HCT116 (cell line): ENCODE data around the gene OSER1. TPM values are rescaled to one million over a fixed set of nuclear protein-coding genes. Genes with fewer than 3 reads are reported as not detected.

ENCODE experiments used
- ATAC-seq: fragments of 200-7000 bp; cut with Tn5 transposase; 2 replicates; pipeline ENCODE4 v1.9.1; 2020; ENCODE audit warnings: mild to moderate bottlenecking, moderate library complexity
- BruUV-seq: library from RNA; stranded (reverse); fragments of 400-500 nt; replicated peaks from 2 replicates; lab custom pipeline; 2021; lab: Mats Ljungman, UMichigan
- CTCF ChIA-PET: fragments of 300-600 bp; sonication (Branson Sonifier 250); formaldehyde crosslinking; loops from one replicate; lab custom pipeline; 2021; ENCODE audit warnings: antibody characterized with exemption; lab: Charles Lee
- POLR2A ChIA-PET: fragments of 300-600, 350-600 bp; sonication (Branson Sonifier 250); formaldehyde crosslinking; loops from one replicate; lab custom pipeline; 2021; ENCODE audit warnings: antibody characterized with exemption; lab: Charles Lee
- RAD21 ChIA-PET, 2 experiments: fragments of 300-600 bp; sonication (Branson Sonifier 250); formaldehyde crosslinking; loops; one replicate each; lab custom pipeline; 2023; ENCODE audit warnings: low total read pairs in 2 of 2; ENCODE audit not compliant: uncharacterized antibody in 2 of 2, unreplicated experiment in 2 of 2, low non-redundant PET in 1 of 2; lab: Charles Lee
- DNase-seq: peaks from one replicate; pipeline ENCODE4 v3.0.0-alpha.2; 2010; ENCODE audit warnings: low read depth, low spot score
- H2AFZ ChIP-seq: fragments of 200-600 bp; shearing (Covaris generic), sonication (generic); 2 replicates; pipeline ENCODE4 v1.6.1; 2017; ENCODE audit warnings: low read depth, mixed run types, mixed read lengths, antibody characterized with exemption, low read length; ENCODE audit not compliant: poor library complexity, severe bottlenecking
- H3K27ac ChIP-seq: 2 replicates; pipeline ENCODE4 v1.5.1; 2012; ENCODE audit warnings: low read depth, low read length
- H3K27me3 ChIP-seq: fragments of 200-600 bp; sonication (generic); 2 replicates; pipeline ENCODE4 v1.6.1; 2016; ENCODE audit warnings: mixed run types, low read length, mixed read lengths; ENCODE audit not compliant: insufficient read depth
- H3K36me3 ChIP-seq, 2 experiments: fragments of 200-500 bp in 1 of 2; fragments of 200-600 bp in 1 of 2; sonication (Bioruptor generic) in 1 of 2; sonication (generic) in 1 of 2; 2 replicates each; pipeline versions ENCODE4 v1.5.1 to v1.6.1; 2014 to 2016; ENCODE audit warnings: low read length in 2 of 2, inconsistent platforms in 1 of 2, mixed read lengths in 1 of 2, mixed run types in 1 of 2; ENCODE audit not compliant: insufficient read depth in 2 of 2, control insufficient read depth in 1 of 2
- H3K4me1 ChIP-seq, 2 experiments: fragments of 200-600 bp in 1 of 2; sonication (generic) in 1 of 2; 2 replicates each; pipeline versions ENCODE4 v1.5.1 to v1.6.1; 2012 to 2017; ENCODE audit warnings: low read length in 2 of 2, inconsistent platforms in 1 of 2, mild to moderate bottlenecking in 1 of 2, mixed read lengths in 1 of 2, mixed run types in 1 of 2, moderate library complexity in 1 of 2; ENCODE audit not compliant: insufficient read depth in 2 of 2, control insufficient read depth in 1 of 2
- H3K4me2 ChIP-seq: fragments of 200-600 bp; sonication (generic); 2 replicates; pipeline ENCODE4 v1.6.1; 2017; ENCODE audit warnings: mixed run types, low read length, mixed read lengths
- H3K4me3 ChIP-seq, 2 experiments: fragments of 200-600 bp in 1 of 2; sonication (generic) in 1 of 2; replicated peaks in 1 of 2; 2 replicates each; pipeline ENCODE4 v1.5.1; 2011 to 2016; ENCODE audit warnings: low read length in 2 of 2, control low read depth in 1 of 2, low read depth in 1 of 2, mild to moderate bottlenecking in 1 of 2, mixed read lengths in 1 of 2, mixed run types in 1 of 2
- H3K79me2 ChIP-seq: fragments of 200-600 bp; sonication (generic); 2 replicates; pipeline ENCODE4 v1.6.1; 2017; ENCODE audit warnings: mild to moderate bottlenecking, mixed run types, low read length, moderate library complexity, mixed read lengths; ENCODE audit not compliant: insufficient read depth
- H3K9ac ChIP-seq: fragments of 200-600 bp; sonication (generic); 2 replicates; pipeline ENCODE4 v1.6.1; 2016; ENCODE audit warnings: low read length, mixed read lengths
- H3K9me2 ChIP-seq: fragments of 200-600 bp; sonication (generic), shearing (Covaris generic); 2 replicates; pipeline ENCODE4 v1.6.1; 2017; ENCODE audit warnings: mixed run types, mild to moderate bottlenecking, moderate library complexity; ENCODE audit not compliant: insufficient read depth
- H3K9me3 ChIP-seq, 2 experiments: fragments of 200-500 bp in 1 of 2; fragments of 200-600 bp in 1 of 2; sonication (Bioruptor generic) in 1 of 2; sonication (generic) in 1 of 2; 2 replicates each; pipeline ENCODE4 v1.6.1; 2014 to 2017; ENCODE audit warnings: low read length in 2 of 2, mixed read lengths in 2 of 2, inconsistent platforms in 1 of 2, low read depth in 1 of 2, mild to moderate bottlenecking in 1 of 2, mixed run types in 1 of 2, moderate library complexity in 1 of 2; ENCODE audit not compliant: control insufficient read depth in 1 of 2, insufficient read depth in 1 of 2
- H4K20me1 ChIP-seq: fragments of 200-600 bp; sonication (generic), shearing (Covaris generic); 2 replicates; pipeline ENCODE4 v1.6.1; 2017; ENCODE audit warnings: mixed run types, mild to moderate bottlenecking, moderate library complexity; ENCODE audit not compliant: insufficient read depth
- CBX3 ChIP-seq: IDR thresholded peaks from 2 replicates; pipeline ENCODE4 v1.6.1; 2012; ENCODE audit warnings: low read depth
- CEBPB ChIP-seq: IDR thresholded peaks from 2 replicates; pipeline ENCODE4 v1.6.1; 2012; ENCODE audit warnings: low read depth
- EGR1 ChIP-seq: IDR thresholded peaks from 2 replicates; pipeline ENCODE4 v1.6.1; 2012; ENCODE audit warnings: low read depth
- POLR2AphosphoS5 ChIP-seq: IDR thresholded peaks from 2 replicates; pipeline ENCODE4 v1.6.1; 2011; ENCODE audit warnings: mild to moderate bottlenecking, low read depth, low read length, moderate library complexity
- SIN3A ChIP-seq: IDR thresholded peaks from 2 replicates; pipeline ENCODE4 v1.6.1; 2012; ENCODE audit warnings: low read depth
- SP1 ChIP-seq: IDR thresholded peaks from 2 replicates; pipeline ENCODE4 v1.6.1; 2012; ENCODE audit warnings: low read depth
- SRF ChIP-seq: IDR thresholded peaks from 2 replicates; pipeline ENCODE4 v1.6.1; 2012; ENCODE audit warnings: low read depth
- YY1 ChIP-seq: IDR thresholded peaks from 2 replicates; pipeline ENCODE4 v1.6.1; 2011; ENCODE audit warnings: low read length, low read depth, moderate library complexity, mild to moderate bottlenecking; ENCODE audit not compliant: insufficient replicate concordance; ENCODE audit errors: extremely low read depth
- intact Hi-C: fragments of 100-400 bp; cut with micrococcal nuclease; formaldehyde crosslinking; loops from 2 replicates; pipeline ENCODE4 v1.10.0; 2022
- total RNA-seq: library from RNA; stranded (reverse); gene quantifications from one replicate; pipeline ENCODE4 v1.2.1, GENCODE V29; 2021; ENCODE audit not compliant: unreplicated experiment
- TF ChIP-seq, protein P1 (sequence below), 3 experiments: fragments of 200-600 bp in 1 of 3; sonication (generic) in 1 of 3; IDR thresholded peaks in 2 of 3; conservative IDR thresholded peaks in 1 of 3; 2 replicates each; pipeline ENCODE4 v1.5.1; 2012 to 2017; ENCODE audit warnings: low read depth in 2 of 3, low read length in 2 of 3, antibody characterized with exemption in 1 of 3, borderline replicate concordance in 1 of 3, control low read depth in 1 of 3, mild to moderate bottlenecking in 1 of 3, mixed read lengths in 1 of 3, mixed run types in 1 of 3, moderate library complexity in 1 of 3; ENCODE audit not compliant: insufficient read depth in 1 of 3
- TF ChIP-seq, protein P2 (sequence below): IDR thresholded peaks from 2 replicates; pipeline ENCODE4 v1.6.1; 2012

The OSER1 gene
- total RNA-seq, 1 experiment from 2014 or later = 28.4 TPM

DNA sequence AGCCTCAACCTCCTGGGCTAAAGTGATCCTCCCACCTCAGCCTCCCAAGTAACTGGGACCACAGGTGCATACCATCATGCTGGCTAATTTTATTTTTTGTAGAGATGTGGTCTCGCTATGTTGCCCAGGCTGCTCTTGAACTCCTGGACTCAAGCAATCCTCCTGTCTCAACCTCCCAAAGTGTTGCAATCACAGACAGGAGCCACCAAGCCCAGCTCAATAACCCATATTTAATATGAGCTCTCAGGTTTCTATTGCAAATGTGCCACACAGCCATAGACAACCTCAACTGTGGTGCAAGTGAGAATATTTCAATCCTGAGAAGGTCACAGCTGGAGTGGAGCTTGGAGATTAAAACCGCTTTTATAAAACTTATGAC, 38.0 kb downstream of the OSER1 start:
- no peaks in the 10 kb centered on the region for H4K20me1 ChIP-seq
- DNase-seq (no peak), ATAC-seq (no peak)
- TF ChIP-seq SRF = no peak
- TF ChIP-seq CBX3 = no peak
- TF ChIP-seq YY1 = no peak
- no peak for TF ChIP-seq EGR1
- no peak for TF ChIP-seq CEBPB
- TF ChIP-seq SP1 = no peak
- no peak for TF ChIP-seq SIN3A
- TF ChIP-seq POLR2AphosphoS5 = no peak
- TF ChIP-seq, protein P1, sequence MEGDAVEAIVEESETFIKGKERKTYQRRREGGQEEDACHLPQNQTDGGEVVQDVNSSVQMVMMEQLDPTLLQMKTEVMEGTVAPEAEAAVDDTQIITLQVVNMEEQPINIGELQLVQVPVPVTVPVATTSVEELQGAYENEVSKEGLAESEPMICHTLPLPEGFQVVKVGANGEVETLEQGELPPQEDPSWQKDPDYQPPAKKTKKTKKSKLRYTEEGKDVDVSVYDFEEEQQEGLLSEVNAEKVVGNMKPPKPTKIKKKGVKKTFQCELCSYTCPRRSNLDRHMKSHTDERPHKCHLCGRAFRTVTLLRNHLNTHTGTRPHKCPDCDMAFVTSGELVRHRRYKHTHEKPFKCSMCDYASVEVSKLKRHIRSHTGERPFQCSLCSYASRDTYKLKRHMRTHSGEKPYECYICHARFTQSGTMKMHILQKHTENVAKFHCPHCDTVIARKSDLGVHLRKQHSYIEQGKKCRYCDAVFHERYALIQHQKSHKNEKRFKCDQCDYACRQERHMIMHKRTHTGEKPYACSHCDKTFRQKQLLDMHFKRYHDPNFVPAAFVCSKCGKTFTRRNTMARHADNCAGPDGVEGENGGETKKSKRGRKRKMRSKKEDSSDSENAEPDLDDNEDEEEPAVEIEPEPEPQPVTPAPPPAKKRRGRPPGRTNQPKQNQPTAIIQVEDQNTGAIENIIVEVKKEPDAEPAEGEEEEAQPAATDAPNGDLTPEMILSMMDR (IDR thresholded peaks at IDR 0.05 in 2 of 3, conservative IDR thresholded peaks at IDR 0.05 in 1 of 3; ENCODE audit: borderline replicate concordance in 1 of 3, insufficient read depth in 1 of 3, low read depth in 2 of 3, low read length in 2 of 3) = no peak
- TF ChIP-seq, protein P2, sequence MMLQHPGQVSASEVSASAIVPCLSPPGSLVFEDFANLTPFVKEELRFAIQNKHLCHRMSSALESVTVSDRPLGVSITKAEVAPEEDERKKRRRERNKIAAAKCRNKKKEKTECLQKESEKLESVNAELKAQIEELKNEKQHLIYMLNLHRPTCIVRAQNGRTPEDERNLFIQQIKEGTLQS = no peak
- no TSS peak for BruUV-seq
- H3K9me2 ChIP-seq = no peaks in the 10 kb centered on the region
- ChIA-PET POLR2A (no interaction called here), CTCF (interaction anchor here (1.9 kb wide), 1 partner anchor 17 kb away, joined by 9 read pairs; no protein-coding TSS in a partner anchor), RAD21 (no interaction called here)
- no peaks in the 10 kb centered on the region for H3K36me3 ChIP-seq
- H3K9ac ChIP-seq = no peak overlapping the region
- intact Hi-C loops = no loop called here
- no peak overlapping the region for H3K4me3 ChIP-seq
- H3K9me3 ChIP-seq = no peaks in the 10 kb centered on the region
- H3K4me2 ChIP-seq = no peak overlapping the region
- no peak overlapping the region for H3K27ac ChIP-seq
- no peaks in the 10 kb centered on the region for H3K27me3 ChIP-seq
- H3K4me1 ChIP-seq = no peaks in the 10 kb centered on the region
- H3K79me2 ChIP-seq = no peaks in the 10 kb centered on the region
- no peak overlapping the region for H2AFZ ChIP-seq
